HAP-1 (cell line): Measurements from ENCODE around the gene YIF1B.
A peak's percentile ranks its signal among the peaks of the same experiment; 100 is the strongest.

ENCODE experiments used
- DNase-seq, 2 experiments: peaks; one replicate each; pipeline ENCODE4 v3.0.0-alpha.2; 2016 to 2020; ENCODE audit warnings: low spot score in 2 of 2
- H3K27me3 ChIP-seq: fragments of 250-450 bp; sonication (Bioruptor Pico); 2 replicates; pipeline ENCODE4 v1.5.1; 2020; ENCODE audit warnings: low read depth, mild to moderate bottlenecking, moderate library complexity
- H3K36me3 ChIP-seq: fragments of 250-450 bp; sonication (Bioruptor Pico); replicated peaks from 2 replicates; pipeline ENCODE4 v1.5.1; 2020; ENCODE audit warnings: mild to moderate bottlenecking
- H3K4me1 ChIP-seq: fragments of 250-450 bp; sonication (Bioruptor Pico); 2 replicates; pipeline ENCODE4 v1.5.1; 2020; ENCODE audit warnings: mild to moderate bottlenecking
- H3K4me3 ChIP-seq: fragments of 250-450 bp; sonication (Bioruptor Pico); 2 replicates; pipeline ENCODE4 v1.5.1; 2020; ENCODE audit warnings: mild to moderate bottlenecking, moderate library complexity
- H3K9me3 ChIP-seq: fragments of 250-450 bp; sonication (Bioruptor Pico); 2 replicates; pipeline ENCODE4 v1.5.1; 2020; ENCODE audit warnings: mild to moderate bottlenecking, moderate library complexity
- in situ Hi-C: fragments of 300-500 bp; cut with MboI; formaldehyde crosslinking; loops from 3 replicates; pipeline ENCODE4 v1.14.3; 2020; ENCODE audit warnings: low sequenced_read_pairs, inconsistent platforms, mixed read lengths

Gene YIF1B

GRCh38 chr19:38320969-38321339 lies 5.2 kb upstream of the YIF1B start:
- no peak for DNase-seq
- Histone ChIP-seq H3K4me1 (peaks cover 9% of the 10 kb centered on the region), H3K4me3 (no peak overlapping the region), H3K27me3 (no peaks in the 10 kb centered on the region), H3K36me3 (no peaks in the 10 kb centered on the region), H3K9me3 (no peaks in the 10 kb centered on the region)
- in situ Hi-C loops, result no loop called here

GRCh38 chr19:38319421-38320258 lies 3.9 kb upstream of the YIF1B start, which contains the start of gene KCNK6:
KCNK6 (plus strand) TSS chr19:38319845; CDS start chr19:38319951, 106 bp downstream.
- Histone ChIP-seq H3K27me3 (no peaks in the 10 kb centered on the region), H3K4me3 (peak within 1 kb of the TSS; percentile 37), H3K4me1 (peaks cover 11% of the 10 kb centered on the region), H3K9me3 (no peaks in the 10 kb centered on the region), H3K36me3 (no peaks in the 10 kb centered on the region)
- DNase-seq, result peak in 1 of 2 experiments; percentile 53
- in situ Hi-C loops, result no loop called here

- in situ Hi-C loops, result no loop called here
- H3K4me3 ChIP-seq, result no peak overlapping the region
- no peaks in the 10 kb centered on the region for H3K9me3 ChIP-seq
- H3K27me3 ChIP-seq, result no peaks in the 10 kb centered on the region
- peaks cover 19% of the 10 kb centered on the region for H3K4me1 ChIP-seq
- no peaks in the 10 kb centered on the region; the same call in 1 of the 2 replicates for H3K36me3 ChIP-seq
- DNase-seq, result no peak
These were observed 2.9 kb upstream of the YIF1B start for GRCh38 chr19:38318660-38319059.

GRCh38 chr19:38317104-38317612 lies 1.4 kb upstream of the YIF1B start:
- DNase-seq, result no peak
- no peaks in the 10 kb centered on the region; the same call in 1 of the 2 replicates for H3K36me3 ChIP-seq
- H3K4me3 ChIP-seq, result no peak overlapping the region
- peaks cover 27% of the 10 kb centered on the region for H3K4me1 ChIP-seq
- in situ Hi-C loops, result no loop called here
- no peaks in the 10 kb centered on the region for H3K27me3 ChIP-seq
- H3K9me3 ChIP-seq, result no peaks in the 10 kb centered on the region

- H3K36me3 ChIP-seq, result no peaks in the 10 kb centered on the region; the same call in 1 of the 2 replicates
- peak overlapping the region; percentile 18 for H3K4me3 ChIP-seq
- no peak for DNase-seq
- in situ Hi-C loops, result no loop called here
- peaks cover 27% of the 10 kb centered on the region for H3K4me1 ChIP-seq
- H3K27me3 ChIP-seq, result no peaks in the 10 kb centered on the region
- no peaks in the 10 kb centered on the region for H3K9me3 ChIP-seq
These were observed 825 bp upstream of the YIF1B start for GRCh38 chr19:38316477-38317067.

- Histone ChIP-seq H3K27me3 (no peaks in the 10 kb centered on the region), H3K4me3 (no peak overlapping the region), H3K9me3 (no peaks in the 10 kb centered on the region), H3K36me3 (peaks cover 28% of the 10 kb centered on the region), H3K4me1 (peaks cover 19% of the 10 kb centered on the region)
- in situ Hi-C loops, result no loop called here
- no peak for DNase-seq
These were observed 4.8 kb downstream of the YIF1B start for GRCh38 chr19:38310986-38311385.

- H3K4me1 ChIP-seq, result peaks cover 20% of the 10 kb centered on the region
- DNase-seq, result no peak
These were observed 5.5 kb downstream of the YIF1B start for GRCh38 chr19:38310279-38310670.

GRCh38 chr19:38309615-38310278 lies 6.0 kb downstream of the YIF1B start:
- no peak overlapping the region for H3K4me3 ChIP-seq
- H3K27me3 ChIP-seq, result no peaks in the 10 kb centered on the region
- H3K4me1 ChIP-seq, result peaks cover 20% of the 10 kb centered on the region
- in situ Hi-C loops, result no loop called here
- no peaks in the 10 kb centered on the region for H3K9me3 ChIP-seq
- H3K36me3 ChIP-seq, result peaks cover 34% of the 10 kb centered on the region
- no peak for DNase-seq

More at GRCh38 chr19:38310279-38310670, 5.5 kb downstream of the YIF1B start:
- no peak overlapping the region for H3K4me3 ChIP-seq
- peaks cover 31% of the 10 kb centered on the region for H3K36me3 ChIP-seq
- H3K9me3 ChIP-seq, result no peaks in the 10 kb centered on the region
- in situ Hi-C loops, result no loop called here
- no peaks in the 10 kb centered on the region for H3K27me3 ChIP-seq

GRCh38 chr19:38308926-38309614 lies 6.7 kb downstream of the YIF1B start:
- H3K4me3 ChIP-seq, result no peak overlapping the region
- H3K4me1 ChIP-seq, result peaks cover 16% of the 10 kb centered on the region
- no peaks in the 10 kb centered on the region for H3K9me3 ChIP-seq
- in situ Hi-C loops, result no loop called here
- H3K27me3 ChIP-seq, result no peaks in the 10 kb centered on the region
- no peak for DNase-seq
- H3K36me3 ChIP-seq, result peaks cover 40% of the 10 kb centered on the region

- no peaks in the 10 kb centered on the region for H3K27me3 ChIP-seq
- no peak overlapping the region for H3K4me3 ChIP-seq
- H3K9me3 ChIP-seq, result no peaks in the 10 kb centered on the region
- H3K4me1 ChIP-seq, result peaks cover 7% of the 10 kb centered on the region
- in situ Hi-C loops, result no loop called here
- peaks cover 40% of the 10 kb centered on the region for H3K36me3 ChIP-seq
- no peak for DNase-seq
These were observed 7.6 kb downstream of the YIF1B start for GRCh38 chr19:38308006-38308766.

- H3K4me3 ChIP-seq, result no peak overlapping the region
- H3K9me3 ChIP-seq, result no peaks in the 10 kb centered on the region
- DNase-seq, result no peak
- no peaks in the 10 kb centered on the region for H3K27me3 ChIP-seq
- H3K4me1 ChIP-seq, result peaks cover 3% of the 10 kb centered on the region
- in situ Hi-C loops, result no loop called here
- H3K36me3 ChIP-seq, result peaks cover 40% of the 10 kb centered on the region
These were observed 8.2 kb downstream of the YIF1B start for GRCh38 chr19:38307597-38307996.

- Histone ChIP-seq H3K27me3 (no peaks in the 10 kb centered on the region), H3K9me3 (no peaks in the 10 kb centered on the region), H3K4me3 (no peak overlapping the region), H3K4me1 (peaks cover 3% of the 10 kb centered on the region), H3K36me3 (peaks cover 40% of the 10 kb centered on the region)
- in situ Hi-C loops, result no loop called here
- DNase-seq, result no peak
These were observed 8.7 kb downstream of the YIF1B start for GRCh38 chr19:38307076-38307475.

- Histone ChIP-seq H3K4me1 (peaks cover 3% of the 10 kb centered on the region), H3K27me3 (no peaks in the 10 kb centered on the region), H3K36me3 (peaks cover 40% of the 10 kb centered on the region), H3K4me3 (no peak overlapping the region), H3K9me3 (no peaks in the 10 kb centered on the region)
- no peak for DNase-seq
- in situ Hi-C loops, result no loop called here
These were observed 9.5 kb downstream of the YIF1B start for GRCh38 chr19:38306236-38306635.
